ENCODE results near the gene GRK5. TPM values are rescaled to one million over a fixed set of nuclear protein-coding genes. Genes with fewer than 3 reads are reported as not detected.
"Not testable (repeated sequence)": the region's sequence is repeated elsewhere in the genome, so short reads cannot be mapped to it uniquely, and the experiment has no call there.

The GRK5 gene
- total RNA-seq, 1 donor from 2014 or later = 68.7 TPM

GRCh38 chr10:119429771-119430170 is 222.4 kb downstream of the GRK5 start:
- H3K4me3 ChIP-seq = no peak overlapping the region
- H3K36me3 ChIP-seq = peaks cover 69% of the 10 kb centered on the region
- TF ChIP-seq, protein P1, sequence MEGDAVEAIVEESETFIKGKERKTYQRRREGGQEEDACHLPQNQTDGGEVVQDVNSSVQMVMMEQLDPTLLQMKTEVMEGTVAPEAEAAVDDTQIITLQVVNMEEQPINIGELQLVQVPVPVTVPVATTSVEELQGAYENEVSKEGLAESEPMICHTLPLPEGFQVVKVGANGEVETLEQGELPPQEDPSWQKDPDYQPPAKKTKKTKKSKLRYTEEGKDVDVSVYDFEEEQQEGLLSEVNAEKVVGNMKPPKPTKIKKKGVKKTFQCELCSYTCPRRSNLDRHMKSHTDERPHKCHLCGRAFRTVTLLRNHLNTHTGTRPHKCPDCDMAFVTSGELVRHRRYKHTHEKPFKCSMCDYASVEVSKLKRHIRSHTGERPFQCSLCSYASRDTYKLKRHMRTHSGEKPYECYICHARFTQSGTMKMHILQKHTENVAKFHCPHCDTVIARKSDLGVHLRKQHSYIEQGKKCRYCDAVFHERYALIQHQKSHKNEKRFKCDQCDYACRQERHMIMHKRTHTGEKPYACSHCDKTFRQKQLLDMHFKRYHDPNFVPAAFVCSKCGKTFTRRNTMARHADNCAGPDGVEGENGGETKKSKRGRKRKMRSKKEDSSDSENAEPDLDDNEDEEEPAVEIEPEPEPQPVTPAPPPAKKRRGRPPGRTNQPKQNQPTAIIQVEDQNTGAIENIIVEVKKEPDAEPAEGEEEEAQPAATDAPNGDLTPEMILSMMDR (IDR thresholded peaks at IDR 0.05) = no peak
- intact Hi-C loops (cut with DNase I) = no loop called here
- H3K27me3 ChIP-seq (ENCODE audit: low read depth) = no peaks in the 10 kb centered on the region
- no peaks in the 10 kb centered on the region for H3K4me1 ChIP-seq
- H3K9me3 ChIP-seq = no peaks in the 10 kb centered on the region
- H3K27ac ChIP-seq = no peak overlapping the region
- no peak for ATAC-seq
- DNase-seq = no peak

GRCh38 chr10:119431034-119431772 is 223.8 kb downstream of the GRK5 start:
- no peaks in the 10 kb centered on the region for H3K27me3 ChIP-seq (ENCODE audit: low read depth)
- no peak overlapping the region for H3K4me3 ChIP-seq
- intact Hi-C loops (cut with DNase I) = no loop called here
- TF ChIP-seq, protein P1 (IDR thresholded peaks at IDR 0.05) = no peak
- H3K9me3 ChIP-seq = no peaks in the 10 kb centered on the region
- DNase-seq (no peak), ATAC-seq (peak; percentile 26 to 76)
- H3K4me1 ChIP-seq = no peaks in the 10 kb centered on the region
- H3K27ac ChIP-seq = no peak overlapping the region
- H3K36me3 ChIP-seq = peaks cover 69% of the 10 kb centered on the region

DNA sequence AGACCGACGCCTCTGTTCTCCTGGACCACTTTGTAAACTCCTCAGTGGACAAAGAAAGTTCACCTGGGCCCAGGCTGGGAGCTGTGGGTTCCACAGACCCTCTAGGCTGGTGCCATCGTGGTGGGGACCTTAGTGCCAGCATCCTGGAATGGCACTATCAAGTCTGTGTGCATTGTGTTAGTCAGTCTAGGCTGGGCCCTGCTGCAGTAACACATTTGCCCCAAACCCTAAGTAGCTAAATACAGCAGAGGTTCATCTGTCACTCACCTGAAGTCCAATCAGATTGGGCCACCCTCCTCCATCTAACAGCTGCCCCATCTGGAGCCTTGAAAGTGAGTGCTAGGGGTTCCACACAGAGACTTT is 224.4 kb downstream of the GRK5 start:
- intact Hi-C loops (cut with DNase I) = no loop called here
- TF ChIP-seq, protein P1 (IDR thresholded peaks at IDR 0.05) = no peak
- H3K36me3 ChIP-seq = peaks cover 71% of the 10 kb centered on the region
- no peaks in the 10 kb centered on the region for H3K4me1 ChIP-seq
- peak overlapping the region; percentile 16 for H3K27ac ChIP-seq
- H3K27me3 ChIP-seq (ENCODE audit: low read depth) = no peaks in the 10 kb centered on the region
- no peak for DNase-seq
- no peak overlapping the region for H3K4me3 ChIP-seq
- ATAC-seq = no peak
- H3K9me3 ChIP-seq = no peaks in the 10 kb centered on the region

DNA sequence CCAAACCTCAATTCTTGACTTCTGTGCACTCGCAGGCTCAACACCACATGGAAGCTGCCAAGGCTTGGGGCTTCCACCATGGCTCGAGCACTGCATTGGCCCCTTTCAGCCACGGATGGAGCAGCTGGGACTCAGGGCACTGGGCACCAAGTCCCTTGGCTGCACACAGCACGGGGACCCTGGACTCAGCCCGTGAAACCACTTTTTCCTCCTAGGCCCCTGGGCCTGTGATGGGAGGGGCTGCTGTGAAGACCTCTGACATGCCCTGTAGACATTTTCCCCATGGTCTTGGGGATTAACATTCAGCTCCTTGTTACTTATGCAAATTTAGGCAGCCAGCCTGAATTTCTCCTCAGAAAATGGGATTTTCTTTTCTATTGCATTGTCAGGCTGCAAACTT is 227.6 kb downstream of the GRK5 start:
- ATAC-seq; intact Hi-C loops (cut with DNase I); H3K9me3 ChIP-seq; H3K4me1 ChIP-seq; H3K4me3 ChIP-seq; DNase-seq; H3K27ac ChIP-seq; H3K27me3 ChIP-seq (ENCODE audit: low read depth): not testable (repeated sequence)
- H3K36me3 ChIP-seq = peaks cover 76% of the 10 kb centered on the region

GRCh38 chr10:119438717-119439116 is 231.3 kb downstream of the GRK5 start:
- H3K4me1 ChIP-seq = peaks cover 17% of the 10 kb centered on the region
- DNase-seq = no peak
- H3K4me3 ChIP-seq = no peak overlapping the region
- no peak for ATAC-seq
- intact Hi-C loops (cut with DNase I) = no loop called here
- TF ChIP-seq, protein P1 (IDR thresholded peaks at IDR 0.05) = no peak
- H3K36me3 ChIP-seq = peaks cover 67% of the 10 kb centered on the region
- no peaks in the 10 kb centered on the region for H3K9me3 ChIP-seq
- H3K27ac ChIP-seq = no peak overlapping the region
- no peaks in the 10 kb centered on the region for H3K27me3 ChIP-seq (ENCODE audit: low read depth)

GRCh38 chr10:119439922-119440321 is 232.6 kb downstream of the GRK5 start:
- intact Hi-C loops (cut with DNase I) = no loop called here
- Histone ChIP-seq H3K27ac (no peak overlapping the region), H3K36me3 (peaks cover 69% of the 10 kb centered on the region), H3K4me1 (peaks cover 20% of the 10 kb centered on the region), H3K9me3 (no peaks in the 10 kb centered on the region), H3K27me3 (ENCODE audit: low read depth) (no peaks in the 10 kb centered on the region), H3K4me3 (no peak overlapping the region)
- ATAC-seq (peak; percentile 49 to 86), DNase-seq (no peak)
- TF ChIP-seq, protein P1 (IDR thresholded peaks at IDR 0.05) = no peak
